Measurements from ENCODE around the gene PLXNC1.

The PLXNC1 gene

GRCh38 chr12:94263905-94264561 lies 115.7 kb downstream of the PLXNC1 start:
- no peak for DNase-seq (ENCODE audit: extremely low read depth, insufficient read length)
- H3K36me3 ChIP-seq (ENCODE audit: control insufficient read depth, insufficient read depth, low read length): peaks cover 14% of the 10 kb centered on the region
- H3K4me3 ChIP-seq (replicated peaks; ENCODE audit: low read depth, low read length): no peak overlapping the region
- no peaks in the 10 kb centered on the region for H3K27me3 ChIP-seq (replicated peaks; ENCODE audit: control insufficient read depth, insufficient read depth, low read length)
- TF ChIP-seq CTCF (IDR thresholded peaks at IDR 0.05; ENCODE audit: insufficient read depth, low read length, poor library complexity, severe bottlenecking): no peak

- no peak for TF ChIP-seq CTCF (IDR thresholded peaks at IDR 0.05; ENCODE audit: insufficient read depth, low read length, poor library complexity, severe bottlenecking)
- DNase-seq (ENCODE audit: extremely low read depth, insufficient read length): no peak
- H3K4me3 ChIP-seq (replicated peaks; ENCODE audit: low read depth, low read length): no peak overlapping the region
- H3K36me3 ChIP-seq (ENCODE audit: control insufficient read depth, insufficient read depth, low read length): peaks cover 14% of the 10 kb centered on the region
- no peaks in the 10 kb centered on the region for H3K27me3 ChIP-seq (replicated peaks; ENCODE audit: control insufficient read depth, insufficient read depth, low read length)
Observed at GRCh38 chr12:94264736-94265485, 116.5 kb downstream of the PLXNC1 start.

- no peaks in the 10 kb centered on the region for H3K27me3 ChIP-seq (replicated peaks; ENCODE audit: control insufficient read depth, insufficient read depth, low read length)
- DNase-seq (ENCODE audit: extremely low read depth, insufficient read length): no peak
- peaks cover 13% of the 10 kb centered on the region for H3K36me3 ChIP-seq (ENCODE audit: control insufficient read depth, insufficient read depth, low read length)
- no peak overlapping the region for H3K4me3 ChIP-seq (replicated peaks; ENCODE audit: low read depth, low read length)
- TF ChIP-seq CTCF (IDR thresholded peaks at IDR 0.05; ENCODE audit: insufficient read depth, low read length, poor library complexity, severe bottlenecking): no peak
Observed at GRCh38 chr12:94265539-94265938, 117.2 kb downstream of the PLXNC1 start.

GRCh38 chr12:94265966-94266745 lies 117.8 kb downstream of the PLXNC1 start:
- Histone ChIP-seq H3K27me3 (replicated peaks; ENCODE audit: control insufficient read depth, insufficient read depth, low read length) (no peaks in the 10 kb centered on the region), H3K4me3 (replicated peaks; ENCODE audit: low read depth, low read length) (no peak overlapping the region), H3K36me3 (ENCODE audit: control insufficient read depth, insufficient read depth, low read length) (peaks cover 11% of the 10 kb centered on the region)
- TF ChIP-seq CTCF (IDR thresholded peaks at IDR 0.05; ENCODE audit: insufficient read depth, low read length, poor library complexity, severe bottlenecking): no peak
- DNase-seq (ENCODE audit: extremely low read depth, insufficient read length): no peak

GRCh38 chr12:94266796-94267536 lies 118.6 kb downstream of the PLXNC1 start:
- no peak for TF ChIP-seq CTCF (IDR thresholded peaks at IDR 0.05; ENCODE audit: insufficient read depth, low read length, poor library complexity, severe bottlenecking)
- H3K4me3 ChIP-seq (replicated peaks; ENCODE audit: low read depth, low read length): no peak overlapping the region
- DNase-seq (ENCODE audit: extremely low read depth, insufficient read length): no peak

More at GRCh38 chr12:94266796-94267536, 118.6 kb downstream of the PLXNC1 start:
- Histone ChIP-seq H3K27me3 (replicated peaks; ENCODE audit: control insufficient read depth, insufficient read depth, low read length) (no peaks in the 10 kb centered on the region), H3K36me3 (ENCODE audit: control insufficient read depth, insufficient read depth, low read length) (peaks cover 9% of the 10 kb centered on the region)

All from GM06990 (cell line).